GM12891 (cell line): ENCODE measurements around the gene HCN2.

Experiments used
- DNase-seq: peaks from one replicate; pipeline ENCODE4 v3.0.0; 2011; ENCODE audit warnings: low spot score; ENCODE audit not compliant: insufficient read length
- FAIRE-seq: peaks from 2 replicates; lab custom pipeline; 2011; peaks lifted over from hg19 to GRCh38; lab: Jason Lieb, UNC
- PAX5 ChIP-seq: IDR thresholded peaks from 2 replicates; pipeline ENCODE4 v1.6.1; 2011; ENCODE audit warnings: low read length, moderate library complexity, mild to moderate bottlenecking; ENCODE audit not compliant: insufficient read depth, severe bottlenecking
- POLR2A ChIP-seq: IDR thresholded peaks from 2 replicates; pipeline ENCODE4 v1.6.1; 2011; ENCODE audit warnings: low read depth, low read length, control low read depth
- POLR2AphosphoS5 ChIP-seq: IDR thresholded peaks from 2 replicates; pipeline ENCODE4 v1.6.1; 2011; ENCODE audit warnings: low read depth, low read length, control low read depth
- POU2F2 ChIP-seq: IDR thresholded peaks from 2 replicates; pipeline ENCODE4 v1.6.1; 2011; ENCODE audit warnings: low read depth, mild to moderate bottlenecking, control low read depth, low read length, moderate library complexity
- SPI1 ChIP-seq: IDR thresholded peaks from 2 replicates; pipeline ENCODE4 v1.6.1; 2011; ENCODE audit warnings: low read depth, low read length, control low read depth
- TAF1 ChIP-seq: IDR thresholded peaks from 2 replicates; pipeline ENCODE4 v1.6.1; 2011; ENCODE audit warnings: low read depth, low read length, control low read depth

HCN2 gene

GRCh38 chr19:592101-592500, 2.4 kb downstream of the HCN2 start:
- DNase-seq (no peak), FAIRE-seq (no peak)
- TF ChIP-seq POLR2A (no peak), POLR2AphosphoS5 (no peak), PAX5 (no peak), SPI1 (no peak), TAF1 (no peak)

- no peak for DNase-seq
- no peak for TF ChIP-seq TAF1
- TF ChIP-seq POLR2AphosphoS5 = no peak
- TF ChIP-seq PAX5 = no peak
- TF ChIP-seq POU2F2 = no peak
- no peak for TF ChIP-seq SPI1
- TF ChIP-seq POLR2A = no peak
- FAIRE-seq = no peak
Measured at GRCh38 chr19:593055-593454, 3.4 kb downstream of the HCN2 start.

- FAIRE-seq = no peak
Measured at GRCh38 chr19:593505-593904, 3.8 kb downstream of the HCN2 start.

GRCh38 chr19:594265-594870, 4.7 kb downstream of the HCN2 start:
- no peak for FAIRE-seq
- no peak for DNase-seq
- TF ChIP-seq POLR2A (no peak), POU2F2 (no peak), TAF1 (no peak), PAX5 (no peak), POLR2AphosphoS5 (no peak), SPI1 (no peak)

More at GRCh38 chr19:593505-593904, 3.8 kb downstream of the HCN2 start:
- no peak for DNase-seq
- TF ChIP-seq SPI1 (no peak), POLR2AphosphoS5 (no peak), POU2F2 (no peak), POLR2A (no peak), PAX5 (no peak), TAF1 (no peak)

- DNase-seq (no peak), FAIRE-seq (no peak)
- TF ChIP-seq SPI1 (no peak), POU2F2 (no peak), PAX5 (no peak), TAF1 (no peak), POLR2AphosphoS5 (no peak), POLR2A (no peak)
Measured at GRCh38 chr19:595326-596262, 5.9 kb downstream of the HCN2 start.

- DNase-seq = no peak
- no peak for TF ChIP-seq POLR2A
- TF ChIP-seq SPI1 = no peak
- TF ChIP-seq POLR2AphosphoS5 = no peak
- TF ChIP-seq TAF1 = no peak
- TF ChIP-seq POU2F2 = no peak
- TF ChIP-seq PAX5 = no peak
- FAIRE-seq = no peak
Measured at GRCh38 chr19:596263-596655, 6.6 kb downstream of the HCN2 start.

GRCh38 chr19:597406-598315, 8.0 kb downstream of the HCN2 start:
- no peak for FAIRE-seq
- no peak for TF ChIP-seq TAF1
- DNase-seq = no peak

- no peak for DNase-seq
- TF ChIP-seq POU2F2 = no peak
- TF ChIP-seq PAX5 = no peak
- TF ChIP-seq POLR2AphosphoS5 = no peak
- FAIRE-seq = no peak
Measured at GRCh38 chr19:601310-601709, 11.6 kb downstream of the HCN2 start.

GRCh38 chr19:601790-602189, 12.1 kb downstream of the HCN2 start:
- DNase-seq (no peak), FAIRE-seq (no peak)
- TF ChIP-seq SPI1 (no peak), POU2F2 (no peak), PAX5 (no peak), POLR2AphosphoS5 (no peak), POLR2A (no peak), TAF1 (no peak)
